ENCODE results near the gene PRKN. TPM values are rescaled to one million over a fixed set of nuclear protein-coding genes. Genes with fewer than 3 reads are reported as not detected.

PRKN gene
- total RNA-seq, 1 experiment from 2014 or later = not detected

- no peaks in the 10 kb centered on the region for H3F3A ChIP-seq (ENCODE audit: insufficient read depth, low read depth)
- H3K27ac ChIP-seq = no peak overlapping the region
- H3K9me3 ChIP-seq (ENCODE audit: insufficient read depth, low read depth) = no peaks in the 10 kb centered on the region
- H3K4me3 ChIP-seq = no peak overlapping the region
- BruUV-seq (replicated peaks) = no TSS peak
- no peak overlapping the region for H2AFZ ChIP-seq
- no peaks in the 10 kb centered on the region for H4K20me1 ChIP-seq (ENCODE audit: insufficient read depth)
- H3K9me2 ChIP-seq (ENCODE audit: insufficient read depth) = no peaks in the 10 kb centered on the region
- DNase-seq = no peak
- no peaks in the 10 kb centered on the region for H3K79me2 ChIP-seq (ENCODE audit: low read depth)
- ChIA-PET POLR2A (ENCODE audit: unreplicated experiment) (no interaction called here), CTCF (no interaction called here)
- no peaks in the 10 kb centered on the region for H3K36me3 ChIP-seq (ENCODE audit: low read depth)
- no peak for TF ChIP-seq CTCF (conservative IDR thresholded peaks at IDR 0.05)
- TF ChIP-seq EZH2 (IDR thresholded peaks at IDR 0.05; ENCODE audit: low read depth) = no peak
- H3K27me3 ChIP-seq (ENCODE audit: insufficient read depth, low read depth) = peaks cover 4% of the 10 kb centered on the region; the same call in 1 of the 2 replicates
- intact Hi-C loops (cut with micrococcal nuclease; ENCODE audit: unreplicated experiment) = no loop called here
- no peaks in the 10 kb centered on the region for H3K4me1 ChIP-seq (replicated peaks; ENCODE audit: insufficient read depth)
- H3K4me2 ChIP-seq = no peak overlapping the region
These were observed 83.4 kb downstream of the PRKN start for GRCh38 chr6:162644153-162644552.

- BruUV-seq (replicated peaks) = no TSS peak
- no peaks in the 10 kb centered on the region for H3K79me2 ChIP-seq (ENCODE audit: low read depth)
- POLR2A ChIA-PET (ENCODE audit: unreplicated experiment) = no interaction called here
- no peaks in the 10 kb centered on the region for H3K9me2 ChIP-seq (ENCODE audit: insufficient read depth)
- H3K4me3 ChIP-seq = no peak overlapping the region
- CTCF ChIA-PET = no interaction called here
- H2AFZ ChIP-seq = no peak overlapping the region
- no peak for DNase-seq
- no peaks in the 10 kb centered on the region for H3K36me3 ChIP-seq (ENCODE audit: low read depth)
- no peaks in the 10 kb centered on the region for H4K20me1 ChIP-seq (ENCODE audit: insufficient read depth)
- intact Hi-C loops (cut with micrococcal nuclease; ENCODE audit: unreplicated experiment) = no loop called here
- peaks cover 18% of the 10 kb centered on the region; the same call in 1 of the 2 replicates for H3K27me3 ChIP-seq (ENCODE audit: insufficient read depth, low read depth)
- H3F3A ChIP-seq (ENCODE audit: insufficient read depth, low read depth) = no peaks in the 10 kb centered on the region
- H3K4me1 ChIP-seq (replicated peaks; ENCODE audit: insufficient read depth) = no peaks in the 10 kb centered on the region
- H3K27ac ChIP-seq = no peak overlapping the region
- no peaks in the 10 kb centered on the region for H3K9me3 ChIP-seq (ENCODE audit: insufficient read depth, low read depth)
- no peak overlapping the region for H3K4me2 ChIP-seq
- no peak for TF ChIP-seq EZH2 (IDR thresholded peaks at IDR 0.05; ENCODE audit: low read depth)
- TF ChIP-seq CTCF (conservative IDR thresholded peaks at IDR 0.05) = no peak
These were observed 86.8 kb downstream of the PRKN start for GRCh38 chr6:162640756-162641155.

GRCh38 chr6:162639951-162640350 is 87.6 kb downstream of the PRKN start:
- H3K36me3 ChIP-seq (ENCODE audit: low read depth) = no peaks in the 10 kb centered on the region
- no peak overlapping the region for H3K27ac ChIP-seq
- no peak for DNase-seq
- no peaks in the 10 kb centered on the region for H3K9me3 ChIP-seq (ENCODE audit: insufficient read depth, low read depth)
- H3F3A ChIP-seq (ENCODE audit: insufficient read depth, low read depth) = no peaks in the 10 kb centered on the region
- TF ChIP-seq CTCF (conservative IDR thresholded peaks at IDR 0.05) (no peak), EZH2 (IDR thresholded peaks at IDR 0.05; ENCODE audit: low read depth) (no peak)
- CTCF ChIA-PET = no interaction called here
- H3K9me2 ChIP-seq (ENCODE audit: insufficient read depth) = no peaks in the 10 kb centered on the region
- H4K20me1 ChIP-seq (ENCODE audit: insufficient read depth) = no peaks in the 10 kb centered on the region
- no peak overlapping the region for H2AFZ ChIP-seq
- no peaks in the 10 kb centered on the region for H3K4me1 ChIP-seq (replicated peaks; ENCODE audit: insufficient read depth)
- no peaks in the 10 kb centered on the region for H3K79me2 ChIP-seq (ENCODE audit: low read depth)
- H3K4me2 ChIP-seq = no peak overlapping the region
- peaks cover 18% of the 10 kb centered on the region; the same call in 1 of the 2 replicates for H3K27me3 ChIP-seq (ENCODE audit: insufficient read depth, low read depth)
- POLR2A ChIA-PET (ENCODE audit: unreplicated experiment) = no interaction called here
- BruUV-seq (replicated peaks) = no TSS peak
- H3K4me3 ChIP-seq = no peak overlapping the region
- intact Hi-C loops (cut with micrococcal nuclease; ENCODE audit: unreplicated experiment) = no loop called here
